Measurements from ENCODE around the gene SLA2. TPM values are rescaled to one million over a fixed set of nuclear protein-coding genes. Genes with fewer than 3 reads are reported as not detected.
A peak's percentile ranks its signal among the peaks of the same experiment; 100 is the strongest.

The SLA2 gene
- total RNA-seq, 1 experiment from 2014 or later: not detected

DNA sequence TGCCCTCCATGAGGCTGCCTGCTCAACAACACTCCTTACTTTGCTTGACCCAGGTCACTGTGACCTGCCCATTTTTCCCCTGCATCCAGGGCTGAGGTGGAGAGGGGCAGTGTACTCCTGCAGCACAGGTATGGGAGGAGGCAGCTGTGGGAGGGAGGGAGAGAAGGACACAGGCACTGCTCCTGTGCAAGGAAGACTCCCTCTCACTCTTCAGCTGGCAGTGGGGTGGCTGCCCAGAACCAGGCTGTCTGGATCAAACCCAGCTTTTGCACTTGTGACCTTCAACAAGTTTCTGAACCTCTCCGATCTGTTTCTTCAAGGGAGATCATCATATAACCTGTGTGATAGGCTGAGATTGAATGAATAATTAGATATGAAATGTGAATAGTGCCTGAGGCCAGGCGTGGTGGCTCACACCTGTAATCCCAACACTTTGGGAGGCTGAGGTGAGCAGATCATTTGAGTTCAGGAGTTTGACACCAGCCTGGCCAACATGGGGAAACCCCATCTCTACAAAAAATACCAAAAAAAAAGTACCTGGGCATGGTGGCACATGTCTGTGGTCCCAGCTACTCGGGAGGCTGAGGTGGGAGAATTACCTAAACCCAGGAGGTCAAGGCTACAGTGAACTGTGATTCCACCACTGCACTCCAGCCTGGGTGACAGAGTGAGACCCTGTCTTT is 58.5 kb downstream of the SLA2 start:
- DNase-seq (ENCODE audit: low spot score): no peak
- no TSS peak for BruUV-seq (replicated peaks)
- ChIA-PET CTCF (interaction anchor here (0.6 to 0.7 kb wide), 5 partner anchors 11 to 305 kb away, joined by 3 to 8 read pairs (median 5); partner anchors contain the start of gene SLA2), POLR2A (ENCODE audit: low non-redundant PET) (interaction anchor here (0.6 kb wide), 1 partner anchor 26 kb away, joined by 3 read pairs; no protein-coding TSS in a partner anchor)
- intact Hi-C loops (cut with micrococcal nuclease; ENCODE audit: unreplicated experiment): loop anchor here (5.0 kb wide), 1 partner anchor 80 kb away; no protein-coding TSS in a partner anchor
- H3K36me3 ChIP-seq (ENCODE audit: insufficient read depth, low read length, poor library complexity, severe bottlenecking): peaks cover 53% of the 10 kb centered on the region
- H3K27me3 ChIP-seq (replicated peaks; ENCODE audit: insufficient read depth, low read depth, low read length, poor library complexity): no peaks in the 10 kb centered on the region
- no peaks in the 10 kb centered on the region for H3K9me3 ChIP-seq (ENCODE audit: low read depth, low read length, poor library complexity, severe bottlenecking)
- peaks cover 29% of the 10 kb centered on the region for H3K4me1 ChIP-seq (ENCODE audit: insufficient read depth, low read length, poor library complexity, severe bottlenecking)
- H3K4me3 ChIP-seq (ENCODE audit: low read depth, low read length, poor library complexity, severe bottlenecking): no peak overlapping the region
- TF ChIP-seq, protein P1, sequence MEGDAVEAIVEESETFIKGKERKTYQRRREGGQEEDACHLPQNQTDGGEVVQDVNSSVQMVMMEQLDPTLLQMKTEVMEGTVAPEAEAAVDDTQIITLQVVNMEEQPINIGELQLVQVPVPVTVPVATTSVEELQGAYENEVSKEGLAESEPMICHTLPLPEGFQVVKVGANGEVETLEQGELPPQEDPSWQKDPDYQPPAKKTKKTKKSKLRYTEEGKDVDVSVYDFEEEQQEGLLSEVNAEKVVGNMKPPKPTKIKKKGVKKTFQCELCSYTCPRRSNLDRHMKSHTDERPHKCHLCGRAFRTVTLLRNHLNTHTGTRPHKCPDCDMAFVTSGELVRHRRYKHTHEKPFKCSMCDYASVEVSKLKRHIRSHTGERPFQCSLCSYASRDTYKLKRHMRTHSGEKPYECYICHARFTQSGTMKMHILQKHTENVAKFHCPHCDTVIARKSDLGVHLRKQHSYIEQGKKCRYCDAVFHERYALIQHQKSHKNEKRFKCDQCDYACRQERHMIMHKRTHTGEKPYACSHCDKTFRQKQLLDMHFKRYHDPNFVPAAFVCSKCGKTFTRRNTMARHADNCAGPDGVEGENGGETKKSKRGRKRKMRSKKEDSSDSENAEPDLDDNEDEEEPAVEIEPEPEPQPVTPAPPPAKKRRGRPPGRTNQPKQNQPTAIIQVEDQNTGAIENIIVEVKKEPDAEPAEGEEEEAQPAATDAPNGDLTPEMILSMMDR (conservative IDR thresholded peaks at IDR 0.05; ENCODE audit: low read depth, low read length): no peak
- no peak for TF ChIP-seq EZH2 (IDR thresholded peaks at IDR 0.05; ENCODE audit: borderline replicate concordance, low read depth, low read length, poor library complexity, severe bottlenecking)
- no peak overlapping the region for H3K27ac ChIP-seq (ENCODE audit: low read depth, low read length, poor library complexity, severe bottlenecking)

- Histone ChIP-seq H3K36me3 (ENCODE audit: insufficient read depth, low read length, poor library complexity, severe bottlenecking) (peaks cover 49% of the 10 kb centered on the region), H3K27me3 (replicated peaks; ENCODE audit: insufficient read depth, low read depth, low read length, poor library complexity) (no peaks in the 10 kb centered on the region), H3K4me3 (ENCODE audit: low read depth, low read length, poor library complexity, severe bottlenecking) (no peak overlapping the region), H3K9me3 (ENCODE audit: low read depth, low read length, poor library complexity, severe bottlenecking) (no peaks in the 10 kb centered on the region), H3K4me1 (ENCODE audit: insufficient read depth, low read length, poor library complexity, severe bottlenecking) (peaks cover 23% of the 10 kb centered on the region), H3K27ac (ENCODE audit: low read depth, low read length, poor library complexity, severe bottlenecking) (no peak overlapping the region)
- ChIA-PET POLR2A (ENCODE audit: low non-redundant PET) (interaction anchor here (0.8 kb wide), 1 partner anchor 12 kb away, joined by 5 read pairs; the partner anchor contains the start of gene TGIF2), CTCF (interaction anchor here (0.7 kb wide), 1 partner anchor 79 kb away, joined by 3 read pairs; no protein-coding TSS in a partner anchor)
- intact Hi-C loops (cut with micrococcal nuclease; ENCODE audit: unreplicated experiment): loop anchor here (5.0 kb wide), 1 partner anchor 78 kb away; no protein-coding TSS in a partner anchor
- TF ChIP-seq, protein P1 (conservative IDR thresholded peaks at IDR 0.05; ENCODE audit: low read depth, low read length): no peak
- no peak for TF ChIP-seq EZH2 (IDR thresholded peaks at IDR 0.05; ENCODE audit: borderline replicate concordance, low read depth, low read length, poor library complexity, severe bottlenecking)
- no TSS peak for BruUV-seq (replicated peaks)
- DNase-seq (ENCODE audit: low spot score): peak; percentile 97
These were observed 60.4 kb downstream of the SLA2 start for GRCh38 chr20:36585410-36586125.

- Histone ChIP-seq H3K27me3 (replicated peaks; ENCODE audit: insufficient read depth, low read depth, low read length, poor library complexity) (no peaks in the 10 kb centered on the region), H3K9me3 (ENCODE audit: low read depth, low read length, poor library complexity, severe bottlenecking) (no peaks in the 10 kb centered on the region), H3K4me1 (ENCODE audit: insufficient read depth, low read length, poor library complexity, severe bottlenecking) (peaks cover 23% of the 10 kb centered on the region), H3K27ac (ENCODE audit: low read depth, low read length, poor library complexity, severe bottlenecking) (no peak overlapping the region), H3K36me3 (ENCODE audit: insufficient read depth, low read length, poor library complexity, severe bottlenecking) (peaks cover 52% of the 10 kb centered on the region), H3K4me3 (ENCODE audit: low read depth, low read length, poor library complexity, severe bottlenecking) (no peak overlapping the region)
- ChIA-PET CTCF (no interaction called here), POLR2A (ENCODE audit: low non-redundant PET) (interaction anchor here (0.6 kb wide), 1 partner anchor 67 kb away, joined by 7 read pairs; no protein-coding TSS in a partner anchor)
- DNase-seq (ENCODE audit: low spot score): no peak
- intact Hi-C loops (cut with micrococcal nuclease; ENCODE audit: unreplicated experiment): no loop called here
- BruUV-seq (replicated peaks): no TSS peak
- TF ChIP-seq, protein P1 (conservative IDR thresholded peaks at IDR 0.05; ENCODE audit: low read depth, low read length): no peak
- TF ChIP-seq EZH2 (IDR thresholded peaks at IDR 0.05; ENCODE audit: borderline replicate concordance, low read depth, low read length, poor library complexity, severe bottlenecking): no peak
These were observed 61.9 kb downstream of the SLA2 start for GRCh38 chr20:36584018-36584481.

All from A673 (cell line).